Endodermal cell (in vitro differentiated cells): Measurements from ENCODE around the gene FAM120B. TPM values are rescaled to one million over a fixed set of nuclear protein-coding genes. Genes with fewer than 3 reads are reported as not detected.
A peak's percentile ranks its signal among the peaks of the same experiment; 100 is the strongest.

ENCODE experiments used
- DNase-seq: peaks from one replicate; pipeline ENCODE4 v3.0.0-alpha.2; 2017
- H3K27ac ChIP-seq: 2 replicates; pipeline ENCODE4 v1.5.1; 2013; ENCODE audit warnings: mild to moderate bottlenecking, low read depth, low read length, moderate library complexity
- H3K27me3 ChIP-seq: 2 replicates; pipeline ENCODE4 v1.6.1; 2013; ENCODE audit warnings: mild to moderate bottlenecking, low read length, moderate library complexity; ENCODE audit not compliant: insufficient read depth, control insufficient read depth, poor library complexity, severe bottlenecking
- H3K36me3 ChIP-seq: 2 replicates; pipeline ENCODE4 v1.7.0; 2013; ENCODE audit warnings: mild to moderate bottlenecking, low read length, moderate library complexity; ENCODE audit not compliant: control insufficient read depth, insufficient read depth
- H3K4me1 ChIP-seq: one replicate; pipeline ENCODE4 v1.7.0; 2013; ENCODE audit warnings: low read length; ENCODE audit not compliant: control insufficient read depth, insufficient read depth
- H3K4me3 ChIP-seq: 2 replicates; pipeline ENCODE4 v1.5.1; 2013; ENCODE audit warnings: mild to moderate bottlenecking, low read length, moderate library complexity
- H3K9ac ChIP-seq: 2 replicates; pipeline ENCODE4 v1.6.1; 2013; ENCODE audit warnings: mild to moderate bottlenecking, low read length, moderate library complexity; ENCODE audit not compliant: poor library complexity, severe bottlenecking; ENCODE audit errors: extremely low read depth
- H3K9me3 ChIP-seq: 2 replicates; pipeline ENCODE4 v1.6.1; 2013; ENCODE audit warnings: mild to moderate bottlenecking, low read length, moderate library complexity; ENCODE audit not compliant: control insufficient read depth
- H3K27ac Mint-ChIP-seq: 2 replicates; pipeline ENCODE4 v1.8.0; 2020; ENCODE audit warnings: mixed read lengths
- H3K27me3 Mint-ChIP-seq: 2 replicates; pipeline ENCODE4 v1.8.0; 2021; ENCODE audit warnings: mild to moderate bottlenecking, mixed read lengths; ENCODE audit not compliant: insufficient read depth
- H3K36me3 Mint-ChIP-seq: 2 replicates; pipeline ENCODE4 v1.8.0; 2020; ENCODE audit warnings: low read depth, mixed read lengths
- H3K4me1 Mint-ChIP-seq: 2 replicates; pipeline ENCODE4 v1.8.0; 2020; ENCODE audit warnings: mixed read lengths
- H3K4me3 Mint-ChIP-seq: 2 replicates; pipeline ENCODE4 v1.8.0; 2020; ENCODE audit warnings: mild to moderate bottlenecking, moderate library complexity, mixed read lengths
- H3K9me3 Mint-ChIP-seq: 2 replicates; pipeline ENCODE4 v1.8.0; 2020; ENCODE audit warnings: mild to moderate bottlenecking, mixed read lengths
- CTCF ChIP-seq: fragments of 200-600 bp; sonication (generic); conservative IDR thresholded peaks from 2 replicates; pipeline ENCODE4 v1.5.0; 2021; ENCODE audit warnings: antibody characterized with exemption, mild to moderate bottlenecking
- WGBS, 2 experiments: methylation state at CpG; one replicate each; pipeline versions ENCODE4 v1.1.5 to v1.1.7; 2013; ENCODE audit warnings: missing lambda C conversion rate in 2 of 2, mixed read lengths in 1 of 2; ENCODE audit not compliant: insufficient coverage in 1 of 2, insufficient read length in 1 of 2; 5-methylcytosine and 5-hydroxymethylcytosine counted together
- total RNA-seq, 2 donors: library from RNA; stranded (reverse); fragmentation: NEBNext Ultra II Directional in 1 of 2; extraction: Animal tissue kit (Norgen Biotek cat#: 25700) in 1 of 2; gene quantifications; 2 replicates in 1 of 2; 3 replicates in 1 of 2; pipeline ENCODE4 v1.2.1, GENCODE V29; 2021

FAM120B gene
- total RNA-seq, 2 donors from 2014 or later: 25.7 to 27.5 TPM

- peak; percentile 70 for DNase-seq
- Histone ChIP-seq H3K36me3 (no peaks in the 10 kb centered on the region), H3K4me1 (peaks cover under 1% of the 10 kb centered on the region), H3K27ac (peak overlapping the region; percentile 97), H3K27me3 (peaks cover 99% of the 10 kb centered on the region), H3K9ac (no peak overlapping the region), H3K9me3 (no peaks in the 10 kb centered on the region), H3K4me3 (no peak overlapping the region)
- peak overlapping the region; percentile 69 for H3K4me3 Mint-ChIP-seq
- whole genome bisulfite sequencing, 2 experiments: 4 to 6% methylated on average over 11 to 13 of the region's 13 CpGs
- H3K9me3 Mint-ChIP-seq: no peaks in the 10 kb centered on the region
- H3K27ac Mint-ChIP-seq: no peak overlapping the region
- peaks cover 6% of the 10 kb centered on the region for H3K36me3 Mint-ChIP-seq
- H3K27me3 Mint-ChIP-seq: peaks cover 89% of the 10 kb centered on the region
- peak; percentile 42 for TF ChIP-seq CTCF
- peaks cover 20% of the 10 kb centered on the region for H3K4me1 Mint-ChIP-seq
Measured at GRCh38 chr6:170292407-170293158, 14.0 kb upstream of the FAM120B start.

GRCh38 chr6:170293341-170294231, 13.0 kb upstream of the FAM120B start:
- H3K4me1 Mint-ChIP-seq: peaks cover 17% of the 10 kb centered on the region
- peaks cover 1% of the 10 kb centered on the region for H3K36me3 Mint-ChIP-seq

More at GRCh38 chr6:170293341-170294231, 13.0 kb upstream of the FAM120B start:
- H3K27ac Mint-ChIP-seq: no peak overlapping the region
- no peak overlapping the region for H3K4me3 Mint-ChIP-seq
- peak overlapping the region; percentile 97 for H3K27ac ChIP-seq
- H3K9ac ChIP-seq: no peak overlapping the region
- no peak overlapping the region for H3K4me3 ChIP-seq
- no peaks in the 10 kb centered on the region for H3K36me3 ChIP-seq
- 10 to 11% methylated on average over 11 to 23 of the region's 23 CpGs for WGBS, 2 experiments
- peaks cover under 1% of the 10 kb centered on the region for H3K9me3 Mint-ChIP-seq
- no peak for DNase-seq
- H3K27me3 ChIP-seq: peaks cover 99% of the 10 kb centered on the region
- no peak for TF ChIP-seq CTCF
- H3K4me1 ChIP-seq: no peaks in the 10 kb centered on the region
- peaks cover 89% of the 10 kb centered on the region for H3K27me3 Mint-ChIP-seq
- no peaks in the 10 kb centered on the region for H3K9me3 ChIP-seq
